HK-2 (cell line): Measurements from ENCODE around the gene ONECUT3.
"Not testable (repeated sequence)": the region's sequence is repeated elsewhere in the genome, so short reads cannot be mapped to it uniquely, and the experiment has no call there.

Experiments used
- DNase-seq: peaks from one replicate; pipeline ENCODE4 v3.0.0-alpha.2; 2018; ENCODE audit not compliant: unreplicated experiment

The ONECUT3 gene

DNA sequence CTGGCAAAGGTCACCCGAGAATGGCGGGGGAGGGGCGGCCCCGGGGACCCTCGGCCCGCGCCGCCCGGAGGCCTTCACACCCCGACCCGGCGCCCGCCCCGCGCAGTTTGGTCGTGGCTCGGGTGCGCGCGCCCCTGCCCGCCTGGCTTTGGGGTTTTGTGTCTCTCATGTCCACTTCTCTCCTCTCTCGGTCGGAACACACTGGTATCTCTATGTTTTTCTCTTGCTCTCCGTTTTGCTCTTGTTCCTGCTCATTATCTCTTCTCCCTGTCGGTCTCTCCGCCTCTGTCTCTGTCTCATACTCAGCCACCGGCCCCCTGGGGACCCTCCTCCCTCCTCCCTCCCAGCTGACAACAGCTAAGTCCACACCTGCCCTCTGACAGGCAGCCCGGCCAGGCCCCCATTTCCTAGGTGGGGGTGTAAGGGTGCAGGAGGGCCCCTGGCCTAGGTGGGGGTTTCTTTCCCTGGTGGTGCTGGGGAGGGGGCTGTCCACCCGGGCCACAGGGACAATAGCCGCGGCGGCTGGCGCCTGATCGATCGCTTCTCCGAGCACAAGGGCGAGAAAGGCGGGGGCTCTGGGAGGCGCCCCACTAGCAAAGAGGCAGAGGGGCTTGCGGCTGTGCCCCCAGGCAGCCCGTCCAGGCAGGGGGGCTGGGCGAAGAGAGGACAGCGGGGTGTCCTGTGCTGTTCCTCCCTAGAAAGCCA lies 2.3 kb downstream of the ONECUT3 start:
- DNase-seq: no peak

DNA sequence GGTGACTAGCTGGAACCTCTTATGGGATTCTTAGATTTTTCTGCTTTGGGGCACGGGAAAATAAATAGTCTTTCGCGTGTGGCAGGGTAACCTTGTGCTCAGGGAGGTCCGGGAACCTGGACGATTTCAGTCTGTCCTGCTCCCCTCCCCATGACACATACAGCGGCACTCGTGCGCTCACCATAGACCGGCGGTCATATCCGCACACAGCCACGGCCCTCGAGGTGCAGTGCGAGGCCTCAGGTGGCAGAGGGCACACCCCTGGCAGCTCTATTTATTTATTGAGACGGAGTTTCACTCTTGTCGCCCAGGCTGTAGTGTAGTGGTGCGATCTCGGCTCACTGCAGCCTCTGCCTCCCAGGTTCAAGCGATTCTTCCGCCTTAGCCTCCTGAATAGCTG lies 3.0 kb downstream of the ONECUT3 start:
- DNase-seq: no peak

DNA sequence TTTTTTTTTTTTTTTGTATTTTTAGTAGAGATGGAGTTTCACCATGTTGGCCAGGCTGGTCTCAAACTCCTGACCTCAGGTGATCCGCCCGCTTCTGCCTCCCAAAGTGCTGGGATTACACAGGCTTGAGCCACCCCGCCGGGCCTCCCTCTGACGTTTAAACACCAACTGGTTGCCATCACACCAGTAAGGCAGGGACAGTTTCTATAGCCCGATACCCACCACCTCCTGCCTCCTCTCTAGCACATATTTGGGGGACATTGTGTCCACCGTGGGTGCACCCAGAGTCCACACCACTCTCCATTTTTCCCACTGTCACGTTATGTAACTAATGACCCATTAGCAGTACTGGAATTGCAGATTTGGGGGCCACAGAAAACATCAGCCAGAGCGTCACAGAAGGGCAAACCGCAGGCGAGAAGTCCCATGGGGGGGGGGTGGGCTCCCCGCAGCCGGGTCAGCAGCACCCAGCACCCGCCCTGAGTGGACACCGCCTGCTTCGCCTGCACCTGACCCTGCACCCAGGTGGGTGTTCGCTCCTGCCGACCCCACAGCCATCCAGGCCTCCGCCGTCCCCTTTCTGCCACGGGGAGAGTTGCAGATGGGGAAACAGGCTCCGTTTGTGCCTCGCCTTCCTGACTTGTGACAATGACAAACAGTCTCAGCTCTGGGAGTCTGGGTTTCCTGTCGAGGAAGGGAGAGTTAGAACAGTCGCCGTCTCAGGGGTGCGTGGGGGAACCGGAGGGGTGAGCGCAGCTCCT lies 3.6 kb downstream of the ONECUT3 start:
- no peak for DNase-seq

DNA sequence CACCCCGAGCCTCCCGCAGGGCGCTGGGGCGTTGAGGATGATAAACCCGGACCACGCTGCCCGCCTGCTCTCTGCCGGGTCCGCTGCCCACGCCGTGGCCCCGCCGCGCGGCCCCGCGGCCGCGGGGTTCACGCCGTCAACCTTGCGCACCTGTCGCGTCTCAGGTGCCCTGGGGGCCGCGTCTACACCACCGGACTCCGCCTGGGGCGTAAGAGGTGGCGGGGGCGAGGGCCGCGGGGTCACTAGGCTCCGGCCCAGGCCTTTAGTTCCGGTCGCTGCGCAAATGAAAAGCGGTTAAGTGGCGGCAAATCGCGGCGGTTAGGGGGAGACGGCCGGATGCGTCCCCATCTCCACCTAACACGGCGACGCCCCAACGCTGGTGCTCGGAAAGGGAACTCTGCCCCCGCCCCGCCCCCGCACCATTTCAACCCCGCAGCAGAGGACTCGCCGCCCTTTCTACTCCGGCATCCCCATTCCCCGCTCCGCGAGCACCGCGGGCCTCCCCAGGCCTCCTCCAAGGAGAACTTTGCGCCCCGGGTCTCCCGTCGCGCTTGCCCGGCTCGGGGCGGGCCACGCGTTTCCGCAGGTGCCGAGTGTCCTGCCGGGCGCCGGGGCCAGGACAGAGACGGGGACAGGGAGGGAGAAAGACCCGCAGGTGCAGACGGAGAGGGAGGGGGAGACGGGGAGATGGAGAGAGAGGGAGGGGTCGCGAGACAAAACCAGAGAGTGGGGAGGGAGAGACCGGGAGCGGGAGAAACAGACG lies 4.3 kb downstream of the ONECUT3 start:
- no peak for DNase-seq

DNA sequence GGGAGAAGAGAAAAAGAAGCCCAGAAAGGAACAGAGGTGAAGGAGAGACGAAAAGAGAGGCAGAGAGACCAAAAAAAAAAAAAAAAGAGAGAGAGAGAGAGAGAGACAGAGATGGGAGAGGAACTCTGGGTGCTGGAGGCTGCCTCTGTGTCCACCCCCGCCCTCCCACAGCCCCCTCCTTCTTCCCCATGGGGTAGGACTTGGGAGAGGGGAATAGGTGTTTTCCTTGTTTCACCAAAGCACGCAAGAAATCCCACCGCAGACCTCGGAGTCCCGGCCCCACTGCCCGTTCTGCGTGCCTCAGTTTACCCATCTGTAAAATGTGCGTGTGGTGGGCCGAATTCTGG lies 4.9 kb downstream of the ONECUT3 start:
- no peak for DNase-seq

DNA sequence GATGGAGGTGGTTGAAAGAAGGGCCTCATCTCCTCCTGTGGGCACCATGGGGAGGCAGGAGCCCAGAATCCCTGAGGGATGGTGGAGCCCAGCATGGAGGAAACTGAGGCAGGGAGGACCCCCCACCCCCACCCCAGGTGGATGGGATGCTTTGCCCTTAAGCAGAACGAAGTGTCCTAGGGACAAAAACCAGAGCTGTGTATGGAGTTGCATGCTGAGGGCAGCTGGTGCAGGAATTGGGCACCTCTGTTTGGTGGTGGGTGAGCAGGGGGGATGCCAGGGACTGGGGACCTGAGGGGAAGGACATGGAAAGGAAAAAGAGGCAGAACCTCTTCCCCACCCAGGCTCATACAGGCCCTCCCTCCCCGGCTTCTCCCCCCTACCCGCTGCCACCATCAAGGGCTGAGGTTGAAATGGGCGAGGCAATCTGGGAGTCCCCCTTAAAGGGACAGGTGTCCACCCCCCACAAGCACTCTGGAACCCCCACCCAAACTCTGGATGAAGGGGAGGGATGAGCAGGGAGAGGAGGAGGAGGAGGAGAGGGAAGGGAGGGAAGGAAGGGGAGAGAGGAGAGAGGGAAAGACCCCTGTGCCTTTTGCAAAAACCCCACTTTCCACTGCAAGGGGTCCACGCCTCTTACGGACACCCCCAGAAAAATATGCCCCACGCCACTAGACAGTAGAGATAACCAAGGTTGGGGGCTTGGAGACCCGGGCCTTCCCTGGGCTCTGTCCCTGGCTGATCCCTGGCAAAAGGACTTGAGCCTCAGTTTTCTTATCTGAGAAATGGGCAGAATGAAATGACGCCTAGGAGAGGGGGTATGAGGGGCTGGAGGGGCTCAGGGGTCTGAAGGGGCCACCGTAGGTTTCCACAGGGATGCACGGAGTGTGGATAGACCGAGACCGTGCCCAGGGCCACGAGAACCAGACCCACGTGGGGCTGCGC lies 5.9 kb downstream of the ONECUT3 start:
- DNase-seq: no peak

DNA sequence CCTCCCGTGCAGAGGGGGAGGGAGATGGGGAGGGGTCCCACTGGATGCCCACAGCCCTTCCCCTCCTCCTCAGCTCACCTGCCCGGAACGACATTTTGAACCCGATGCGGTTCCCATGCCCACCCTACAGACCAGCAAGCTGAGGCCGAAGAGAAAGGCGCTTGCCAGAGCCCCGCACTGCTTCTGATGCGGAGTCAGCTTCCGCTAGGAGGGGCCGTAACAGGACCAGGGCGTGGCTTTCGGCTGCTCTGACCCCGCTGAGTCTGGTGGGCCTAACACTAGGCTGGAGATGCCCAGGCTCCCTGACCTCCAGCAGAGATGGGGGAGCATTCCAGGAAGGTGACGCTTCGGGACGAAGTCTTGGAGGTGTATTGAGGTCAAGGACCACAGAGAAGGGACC lies 6.7 kb downstream of the ONECUT3 start:
- DNase-seq: no peak

DNA sequence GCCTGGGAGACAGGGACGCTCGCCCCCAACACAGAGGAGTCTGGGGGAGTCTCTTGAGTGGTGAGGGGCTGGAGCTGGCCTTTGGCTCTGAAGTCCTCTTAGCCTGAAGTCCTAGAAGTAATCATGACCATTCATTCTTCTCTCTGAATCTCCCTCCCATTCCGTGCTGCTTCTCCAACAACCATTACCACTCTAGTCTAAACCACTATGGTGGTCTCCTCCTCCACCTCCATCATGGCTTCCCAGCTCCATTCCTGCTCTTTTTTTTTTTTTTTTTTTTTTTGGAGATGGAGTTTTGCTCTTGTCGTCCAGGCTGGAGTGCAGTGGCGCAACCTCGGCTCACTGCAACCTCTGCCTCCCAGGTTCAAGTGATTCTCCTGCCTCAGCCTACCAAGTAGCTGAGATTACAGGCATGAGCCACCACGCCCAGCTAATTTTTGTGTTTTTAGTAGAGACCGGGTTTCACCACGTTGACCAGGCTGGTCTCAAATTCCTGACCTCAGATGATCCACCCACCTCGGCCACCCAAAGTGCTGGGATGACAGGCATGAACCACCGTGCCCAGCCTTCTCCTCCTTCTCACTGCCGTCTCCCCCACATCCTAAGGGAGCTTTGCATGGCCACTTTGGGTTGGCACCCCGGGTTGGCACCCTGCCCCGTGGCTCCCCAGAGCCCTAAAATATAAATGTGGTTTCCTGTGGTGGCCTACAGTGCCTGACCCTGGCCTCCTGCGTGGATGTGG lies 7.7 kb downstream of the ONECUT3 start:
- not testable (repeated sequence) for DNase-seq

DNA sequence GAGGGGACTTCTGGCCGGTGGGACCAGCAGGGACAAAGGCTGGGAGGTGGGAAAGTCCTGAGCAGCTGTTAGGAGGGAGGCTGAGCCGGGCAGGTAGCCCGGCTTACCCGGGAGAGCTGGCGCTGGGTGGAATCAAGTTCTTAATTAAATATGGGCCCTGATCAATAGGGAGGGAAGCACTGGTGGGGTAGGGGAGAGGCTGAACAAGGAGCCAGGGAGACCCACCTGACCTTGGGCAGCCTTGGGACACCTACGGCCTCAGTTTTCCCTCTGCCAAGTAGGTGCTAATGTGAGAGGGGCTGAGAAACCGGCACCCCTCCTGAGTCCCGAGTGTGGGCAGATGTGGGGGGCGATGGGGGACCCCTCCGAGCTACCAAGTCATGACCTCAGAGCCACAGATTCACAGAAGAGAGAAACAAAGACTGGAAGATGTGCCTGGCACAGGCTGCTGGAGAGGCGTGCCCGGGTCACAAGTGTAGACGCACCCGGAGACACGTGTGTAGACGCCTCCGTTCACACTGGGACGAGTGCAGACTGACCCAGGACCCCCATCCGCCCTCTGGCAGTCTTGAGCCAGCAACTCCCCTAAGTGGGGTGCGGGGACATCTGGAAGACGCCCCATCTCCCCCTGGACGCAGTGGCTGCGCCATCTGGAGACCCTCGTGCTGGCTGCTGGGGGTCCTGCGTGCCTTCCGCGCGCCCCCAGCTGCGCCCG lies 8.4 kb downstream of the ONECUT3 start:
- DNase-seq: no peak

DNA sequence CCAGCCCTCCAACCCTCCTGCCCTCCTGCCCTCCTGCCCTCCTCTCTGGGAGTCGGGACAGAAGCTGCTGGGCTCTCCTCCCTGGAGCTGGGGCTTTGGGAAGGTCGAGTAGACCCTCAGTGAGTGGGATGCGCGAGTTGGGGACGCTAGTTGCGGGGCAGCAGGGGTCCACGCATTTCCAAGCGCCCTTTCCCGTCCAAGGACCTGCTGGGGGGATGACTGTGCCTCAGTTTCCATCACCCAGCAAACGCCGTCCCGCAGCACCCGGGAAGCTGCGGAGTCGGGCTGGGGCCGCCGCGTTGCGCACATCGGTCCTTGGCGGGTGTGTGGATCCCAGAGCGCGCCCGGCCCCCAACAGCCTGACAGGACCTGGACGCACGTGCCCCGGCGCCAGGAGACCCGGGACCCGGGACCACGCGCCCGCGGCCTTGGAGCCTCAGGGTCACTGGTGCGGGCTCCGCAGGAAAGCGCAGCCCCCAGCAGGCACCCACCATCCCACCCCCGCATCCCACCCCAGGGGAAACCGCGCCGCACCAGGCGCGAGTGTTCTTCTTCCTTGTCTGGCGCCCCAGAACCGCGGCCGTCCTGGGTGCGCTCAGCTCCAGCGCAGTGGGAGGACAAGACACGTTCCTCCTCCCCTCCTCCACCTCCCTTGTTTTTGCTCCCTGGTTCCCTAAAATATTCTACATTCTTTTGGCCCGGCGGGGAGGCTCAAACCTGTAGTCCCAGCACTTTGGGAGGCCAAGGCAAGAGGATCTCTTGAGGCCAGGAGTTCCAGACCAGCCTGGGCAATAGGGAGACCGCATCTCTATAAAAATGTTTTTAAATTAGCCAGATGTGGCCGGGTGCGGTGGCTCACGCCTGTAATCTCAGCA lies 9.2 kb downstream of the ONECUT3 start:
- no peak for DNase-seq

DNA sequence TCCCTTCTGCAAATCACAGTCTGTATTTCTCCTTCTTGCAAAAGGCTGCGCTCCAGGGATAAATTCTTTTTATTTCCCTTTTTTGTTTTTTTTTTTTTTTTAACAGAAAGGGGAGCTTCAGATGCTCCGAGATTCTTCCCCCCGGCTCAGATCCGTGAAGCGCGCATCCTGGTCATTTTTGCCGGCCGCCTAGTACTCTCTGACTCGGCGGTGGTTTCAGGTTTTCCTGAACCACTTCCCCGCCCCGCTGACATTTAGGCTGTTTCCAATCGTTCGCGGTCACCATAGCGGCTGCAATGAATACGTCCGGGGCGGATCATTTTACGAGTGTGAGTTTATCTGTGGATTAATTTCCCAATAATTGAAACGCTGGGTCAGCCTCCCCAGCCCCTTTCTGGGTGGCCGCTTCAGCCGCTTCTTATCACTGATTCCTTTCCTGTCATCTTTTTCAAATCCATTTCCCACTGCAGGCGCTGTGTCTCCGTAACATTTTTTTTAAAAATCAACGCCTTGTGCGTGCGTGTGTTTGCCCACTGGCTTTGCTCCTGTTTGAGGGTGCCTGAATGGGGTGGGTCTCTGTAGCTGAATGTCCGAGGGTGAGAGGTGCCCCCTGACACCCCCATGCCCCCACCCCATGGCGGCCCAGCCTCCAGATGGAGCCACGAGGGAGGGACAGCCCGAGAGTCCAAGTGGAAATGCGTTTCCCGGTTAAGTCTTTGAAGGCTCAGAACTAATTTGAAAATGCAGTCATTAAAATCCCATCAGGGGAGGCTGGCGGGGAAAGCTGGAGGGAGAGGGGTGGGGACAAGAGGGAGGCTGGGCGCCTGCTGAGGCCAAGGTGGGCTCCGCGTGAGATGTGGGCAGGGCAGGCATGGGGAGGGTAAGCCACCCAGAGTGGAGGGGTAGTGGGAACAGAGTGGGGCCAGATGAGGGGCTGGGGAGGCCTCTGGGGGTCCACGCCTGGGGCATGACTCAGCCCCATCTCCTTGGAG lies 10.6 kb downstream of the ONECUT3 start:
- no peak for DNase-seq

DNA sequence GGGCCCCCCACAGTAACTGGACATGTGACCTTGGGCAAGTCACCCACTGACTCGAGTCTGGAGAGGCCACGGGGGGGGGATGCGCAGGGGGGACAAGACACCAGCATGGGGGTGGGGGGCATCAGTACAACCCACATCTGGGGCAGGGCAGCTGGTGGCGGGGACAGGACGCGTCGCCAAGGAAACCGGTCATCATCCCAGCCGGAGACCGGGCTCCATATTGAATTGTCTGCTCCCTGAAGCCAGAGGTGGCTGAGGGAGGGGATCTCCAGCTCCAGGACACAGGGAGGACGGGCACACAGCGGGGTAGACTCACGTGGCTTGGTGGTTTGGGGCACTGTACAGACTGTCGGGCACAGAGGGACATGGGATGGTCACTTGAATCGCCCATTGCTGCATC lies 11.4 kb downstream of the ONECUT3 start:
- no peak for DNase-seq

DNA sequence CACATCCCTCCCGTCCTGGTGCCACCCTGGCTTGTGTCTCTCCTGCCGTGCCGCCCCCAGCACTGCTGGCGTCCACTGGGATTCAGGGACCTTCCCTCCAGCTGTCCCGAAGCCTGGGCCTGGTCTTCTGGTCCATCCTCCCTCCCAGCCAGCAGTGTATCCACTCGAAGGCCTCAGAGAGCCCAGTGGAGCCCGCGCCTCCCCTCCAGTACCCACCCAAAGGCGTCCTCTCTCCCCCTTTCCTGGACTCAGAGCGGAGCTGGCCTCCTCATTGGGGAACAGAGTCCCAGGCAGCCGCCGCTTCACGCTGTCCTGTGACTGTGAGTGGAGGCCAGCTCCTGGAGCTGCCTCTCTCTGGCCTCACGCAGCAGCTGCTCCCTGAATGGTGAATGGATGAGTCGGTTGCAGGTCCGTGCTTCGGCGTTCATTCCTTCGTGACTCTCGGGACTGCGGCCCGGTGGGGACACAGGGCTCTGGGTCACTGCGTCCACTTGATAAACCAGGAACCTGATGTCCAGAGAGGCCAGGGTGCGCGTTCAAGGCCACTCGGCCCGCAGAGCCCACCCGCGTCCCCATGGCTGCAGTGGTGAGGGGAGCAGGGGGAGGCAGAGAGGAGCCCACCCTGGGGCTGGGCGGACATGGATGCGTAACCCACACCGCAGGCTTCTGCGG lies 12.1 kb downstream of the ONECUT3 start:
- no peak for DNase-seq

DNA sequence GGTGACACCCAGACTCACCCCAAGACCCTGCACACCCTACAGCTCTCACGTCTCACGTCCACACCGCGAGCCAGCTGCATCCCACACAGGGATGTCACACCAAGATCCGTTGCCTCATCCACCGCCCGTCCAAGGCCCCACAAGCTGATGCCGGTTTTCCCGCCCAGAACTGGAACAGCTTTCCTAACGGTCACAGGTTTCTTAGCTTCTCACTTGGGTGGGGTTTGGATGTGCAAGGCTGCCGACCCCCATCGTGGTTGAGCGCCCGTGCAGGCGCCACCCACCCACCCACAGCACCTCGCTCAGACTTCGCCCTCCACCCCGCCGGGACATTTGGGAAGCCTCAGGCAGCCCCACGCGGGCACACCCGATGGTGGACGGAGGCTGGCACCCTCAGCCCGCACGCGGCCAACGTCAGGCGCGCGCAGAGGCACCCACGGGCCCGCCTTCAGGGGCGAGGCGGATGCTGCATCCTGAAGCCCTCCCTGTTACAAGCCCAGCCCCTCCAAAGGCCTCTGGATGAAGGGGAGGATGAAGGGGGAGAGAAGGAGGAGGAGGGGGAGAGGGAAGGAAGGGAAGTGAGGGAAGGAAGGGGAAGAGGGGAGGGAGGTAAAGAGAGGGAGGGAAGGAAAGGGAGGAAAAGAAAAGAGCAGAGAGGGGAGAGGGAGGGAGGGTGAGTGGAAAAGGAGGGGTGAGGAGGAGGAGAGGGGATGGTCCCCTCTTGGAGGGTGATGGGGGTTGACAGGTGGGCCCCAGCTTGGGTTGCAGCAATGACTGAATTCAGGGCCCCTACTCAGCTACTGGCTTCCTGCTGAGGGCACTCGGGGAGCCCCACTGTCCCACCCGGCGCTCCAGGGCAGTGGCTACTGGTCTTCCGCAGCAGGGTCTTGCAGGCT lies 12.8 kb downstream of the ONECUT3 start:
- DNase-seq: no peak

DNA sequence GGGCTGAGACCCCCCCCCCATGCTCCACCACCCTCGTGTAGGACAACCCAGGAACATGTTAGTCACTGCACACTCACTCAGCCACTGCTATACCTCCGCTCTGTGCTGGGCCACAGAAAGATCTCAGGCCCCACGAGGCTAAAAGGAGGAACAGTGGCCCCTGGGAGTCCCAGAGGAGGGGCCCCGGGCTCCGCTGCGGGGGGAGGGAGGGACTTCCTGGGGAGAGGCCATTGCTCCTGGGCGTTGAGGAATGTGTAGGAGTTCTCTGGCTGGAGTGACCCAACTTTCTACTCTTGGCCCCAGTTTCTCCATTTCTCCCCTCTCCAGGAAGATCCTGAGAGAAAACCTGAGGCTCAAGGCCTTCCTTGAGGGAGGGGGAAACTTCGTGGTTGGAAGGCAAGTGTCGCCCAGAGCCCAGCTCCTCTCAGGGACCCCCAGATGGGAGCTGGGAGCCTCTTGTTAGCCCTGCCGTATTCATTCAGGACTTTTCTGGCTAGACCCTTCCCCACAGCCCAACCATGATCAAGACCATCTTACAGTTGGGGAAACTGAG lies 13.6 kb downstream of the ONECUT3 start:
- DNase-seq: no peak

DNA sequence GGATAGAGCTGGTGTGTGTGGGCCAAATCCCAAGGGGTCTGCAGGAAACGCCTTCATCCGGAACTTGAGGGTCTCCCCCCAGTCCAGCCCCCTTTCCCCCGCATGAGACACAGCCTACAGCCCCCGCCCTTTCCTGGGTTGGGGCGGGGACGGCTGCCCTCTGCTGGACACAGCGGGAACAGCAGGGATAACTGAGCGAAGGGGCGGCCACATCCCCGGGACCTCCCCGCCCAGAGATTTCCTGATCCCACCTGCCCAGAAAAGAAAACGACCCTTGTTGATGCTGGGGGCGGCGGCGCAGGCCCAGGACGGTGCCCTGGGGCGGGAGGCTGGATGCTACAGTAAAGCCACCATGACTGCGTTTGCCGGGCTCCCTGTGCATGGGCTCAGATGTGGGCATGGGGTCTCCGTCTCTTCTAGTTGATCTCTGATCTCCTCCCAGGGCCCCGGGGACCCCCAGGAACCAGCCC lies 14.2 kb downstream of the ONECUT3 start:
- peak; percentile 67 for DNase-seq
